ENCODE measurements around the gene OSBPL2.

The OSBPL2 gene

DNA sequence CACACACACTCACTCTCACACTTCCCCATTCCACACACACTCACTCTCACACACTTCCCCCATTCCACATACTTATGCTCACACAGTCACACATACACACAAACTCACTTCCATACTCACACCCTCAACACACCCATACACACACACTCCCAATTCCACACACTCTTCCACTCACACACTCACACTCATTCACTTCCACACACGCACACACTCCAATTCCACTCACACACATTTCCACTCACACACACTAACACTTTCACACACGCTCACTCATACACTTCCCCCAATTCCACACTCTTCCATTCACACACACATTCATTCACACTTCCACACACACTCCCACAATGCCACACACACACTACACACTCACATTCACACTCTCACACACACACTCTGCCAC, 8.0 kb upstream of the OSBPL2 start:
- no peak overlapping the region for H3K4me3 ChIP-seq (ENCODE audit: low read length in 2 of 2)

DNA sequence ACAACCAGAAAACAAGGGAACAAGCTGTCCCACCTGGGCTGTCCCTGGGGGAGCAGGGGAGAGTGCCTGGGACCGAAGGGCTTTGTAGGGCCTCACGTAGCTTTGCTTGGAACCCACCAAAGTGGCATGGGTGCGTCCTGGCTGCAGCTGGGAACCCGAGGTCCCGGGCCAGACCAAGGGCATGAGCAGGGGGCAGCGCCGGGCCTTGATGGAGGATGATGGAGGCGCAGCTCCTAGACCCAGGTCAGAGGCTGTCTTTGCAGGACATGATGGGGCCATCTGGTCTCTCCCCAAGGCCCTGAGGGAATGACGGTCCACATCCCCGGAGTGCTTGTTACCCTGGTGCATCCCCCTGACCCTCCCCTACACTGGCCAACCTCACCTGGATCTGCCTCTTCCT, 7.6 kb upstream of the OSBPL2 start:
- no peak overlapping the region for H3K9ac ChIP-seq (ENCODE audit: low read length in 2 of 2)
- H3K27me3 ChIP-seq (ENCODE audit: control insufficient read depth in 1 of 2, insufficient read depth in 2 of 2, low read length in 2 of 2), result peaks cover 33 to 38% of the 10 kb centered on the region in 2 donors
- no peaks in the 10 kb centered on the region for H3K9me3 ChIP-seq (ENCODE audit: control insufficient read depth in 2 of 2, low read length in 2 of 2)
- no peak overlapping the region for H3K27ac ChIP-seq (ENCODE audit: low read length)
- no peaks in the 10 kb centered on the region for H3K36me3 ChIP-seq (ENCODE audit: control insufficient read depth in 2 of 2, insufficient read depth in 2 of 2, low read length in 2 of 2)
- H3K4me3 ChIP-seq (ENCODE audit: low read length in 2 of 2), result no peak overlapping the region
- peaks cover 3% of the 10 kb centered on the region for H3K4me1 ChIP-seq (ENCODE audit: control insufficient read depth, insufficient read depth, low read length)

More for the DNA sequence above, 8.0 kb upstream of the OSBPL2 start:
- Histone ChIP-seq H3K27me3 (ENCODE audit: control insufficient read depth in 1 of 2, insufficient read depth in 2 of 2, low read length in 2 of 2) (peaks cover 35 to 41% of the 10 kb centered on the region in 2 donors), H3K4me1 (ENCODE audit: control insufficient read depth, insufficient read depth, low read length) (peaks cover 1% of the 10 kb centered on the region), H3K36me3 (ENCODE audit: control insufficient read depth in 2 of 2, insufficient read depth in 2 of 2, low read length in 2 of 2) (no peaks in the 10 kb centered on the region), H3K27ac (ENCODE audit: low read length) (no peak overlapping the region), H3K9me3 (ENCODE audit: control insufficient read depth in 2 of 2, low read length in 2 of 2) (no peaks in the 10 kb centered on the region), H3K9ac (ENCODE audit: low read length in 2 of 2) (no peak overlapping the region)

GRCh38 chr20:62231292-62231691, 7.0 kb upstream of the OSBPL2 start:
- H3K27ac ChIP-seq (ENCODE audit: low read length), result no peak overlapping the region
- no peaks in the 10 kb centered on the region for H3K36me3 ChIP-seq (ENCODE audit: control insufficient read depth in 2 of 2, insufficient read depth in 2 of 2, low read length in 2 of 2)
- H3K9me3 ChIP-seq (ENCODE audit: control insufficient read depth in 2 of 2, low read length in 2 of 2), result no peaks in the 10 kb centered on the region
- peaks cover 29 to 34% of the 10 kb centered on the region in 2 donors for H3K27me3 ChIP-seq (ENCODE audit: control insufficient read depth in 1 of 2, insufficient read depth in 2 of 2, low read length in 2 of 2)
- no peak overlapping the region for H3K9ac ChIP-seq (ENCODE audit: low read length in 2 of 2)
- H3K4me1 ChIP-seq (ENCODE audit: control insufficient read depth, insufficient read depth, low read length), result peaks cover 3% of the 10 kb centered on the region
- H3K4me3 ChIP-seq (ENCODE audit: low read length in 2 of 2), result no peak overlapping the region

DNA sequence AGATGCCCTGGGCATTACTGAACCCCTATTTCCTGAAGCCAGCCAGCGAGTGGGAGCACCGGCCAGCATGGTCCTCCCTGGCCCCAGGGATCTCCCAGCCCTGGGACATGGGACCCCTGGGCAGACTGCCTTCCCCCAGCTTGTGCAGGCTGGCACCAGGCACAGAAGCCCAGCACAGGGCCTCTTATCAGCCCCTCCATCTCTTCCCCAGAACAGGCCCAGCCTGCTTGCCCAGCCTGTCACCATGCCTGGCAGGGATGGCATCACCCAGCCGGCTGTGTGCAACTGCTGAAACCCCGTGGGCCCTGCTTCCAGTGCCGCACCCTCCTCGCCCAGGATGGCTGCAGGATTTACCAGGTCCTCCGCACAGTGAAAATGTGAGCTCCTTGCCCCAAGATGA, 6.1 kb upstream of the OSBPL2 start:
- H3K36me3 ChIP-seq (ENCODE audit: control insufficient read depth in 2 of 2, insufficient read depth in 2 of 2, low read length in 2 of 2), result no peaks in the 10 kb centered on the region
- no peaks in the 10 kb centered on the region for H3K9me3 ChIP-seq (ENCODE audit: control insufficient read depth in 2 of 2, low read length in 2 of 2)
- H3K4me3 ChIP-seq (ENCODE audit: low read length in 2 of 2), result no peak overlapping the region
- peaks cover 3% of the 10 kb centered on the region for H3K4me1 ChIP-seq (ENCODE audit: control insufficient read depth, insufficient read depth, low read length)
- no peak overlapping the region for H3K9ac ChIP-seq (ENCODE audit: low read length in 2 of 2)
- peaks cover 29 to 34% of the 10 kb centered on the region in 2 donors for H3K27me3 ChIP-seq (ENCODE audit: control insufficient read depth in 1 of 2, insufficient read depth in 2 of 2, low read length in 2 of 2)
- no peak overlapping the region for H3K27ac ChIP-seq (ENCODE audit: low read length)

GRCh38 chr20:62232770-62233645, 5.3 kb upstream of the OSBPL2 start:
- peaks cover 10% of the 10 kb centered on the region for H3K4me1 ChIP-seq (ENCODE audit: control insufficient read depth, insufficient read depth, low read length)
- H3K27ac ChIP-seq (ENCODE audit: low read length), result no peak overlapping the region
- H3K27me3 ChIP-seq (ENCODE audit: control insufficient read depth in 1 of 2, insufficient read depth in 2 of 2, low read length in 2 of 2), result peaks cover 25 to 34% of the 10 kb centered on the region in 2 donors

GRCh38 chr20:62233684-62234083, 4.6 kb upstream of the OSBPL2 start:
- H3K4me1 ChIP-seq (ENCODE audit: control insufficient read depth, insufficient read depth, low read length), result peaks cover 10% of the 10 kb centered on the region
- peaks cover 20 to 30% of the 10 kb centered on the region in 2 donors for H3K27me3 ChIP-seq (ENCODE audit: control insufficient read depth in 1 of 2, insufficient read depth in 2 of 2, low read length in 2 of 2)
- H3K36me3 ChIP-seq (ENCODE audit: control insufficient read depth in 2 of 2, insufficient read depth in 2 of 2, low read length in 2 of 2), result no peaks in the 10 kb centered on the region
- H3K9me3 ChIP-seq (ENCODE audit: control insufficient read depth in 2 of 2, low read length in 2 of 2), result no peaks in the 10 kb centered on the region
- no peak overlapping the region for H3K27ac ChIP-seq (ENCODE audit: low read length)
- H3K9ac ChIP-seq (ENCODE audit: low read length in 2 of 2), result no peak overlapping the region
- no peak overlapping the region for H3K4me3 ChIP-seq (ENCODE audit: low read length in 2 of 2)

More at GRCh38 chr20:62232770-62233645, 5.3 kb upstream of the OSBPL2 start:
- Histone ChIP-seq H3K9ac (ENCODE audit: low read length in 2 of 2) (no peak overlapping the region), H3K4me3 (ENCODE audit: low read length in 2 of 2) (no peak overlapping the region), H3K36me3 (ENCODE audit: control insufficient read depth in 2 of 2, insufficient read depth in 2 of 2, low read length in 2 of 2) (no peaks in the 10 kb centered on the region), H3K9me3 (ENCODE audit: control insufficient read depth in 2 of 2, low read length in 2 of 2) (no peaks in the 10 kb centered on the region)

DNA sequence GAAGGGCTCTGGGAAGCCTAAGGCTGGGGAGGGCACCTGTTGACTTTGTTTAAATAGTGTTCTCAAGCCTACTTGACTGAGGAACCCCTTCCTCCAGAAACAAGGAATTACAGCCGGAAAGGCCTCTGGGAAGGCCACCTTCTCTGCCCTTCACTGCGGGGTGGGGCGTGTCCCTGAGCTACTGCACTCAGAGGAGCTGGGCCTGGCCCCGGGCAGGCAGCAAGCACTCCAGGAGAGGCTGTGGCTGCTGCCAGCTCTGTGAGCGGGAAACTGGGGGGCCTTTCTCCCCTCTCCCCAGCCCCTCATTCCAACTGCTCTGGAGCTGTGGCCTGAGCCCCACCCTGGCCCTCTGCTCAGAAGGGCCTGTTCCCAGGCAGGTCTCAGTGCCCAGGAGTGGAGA, 4.0 kb upstream of the OSBPL2 start:
- Histone ChIP-seq H3K27me3 (ENCODE audit: control insufficient read depth in 1 of 2, insufficient read depth in 2 of 2, low read length in 2 of 2) (peaks cover 18 to 27% of the 10 kb centered on the region in 2 donors), H3K9ac (ENCODE audit: low read length in 2 of 2) (no peak overlapping the region), H3K9me3 (ENCODE audit: control insufficient read depth in 2 of 2, low read length in 2 of 2) (no peaks in the 10 kb centered on the region), H3K4me1 (ENCODE audit: control insufficient read depth, insufficient read depth, low read length) (peaks cover 12% of the 10 kb centered on the region), H3K27ac (ENCODE audit: low read length) (no peak overlapping the region), H3K4me3 (ENCODE audit: low read length in 2 of 2) (no peak overlapping the region), H3K36me3 (ENCODE audit: control insufficient read depth in 2 of 2, insufficient read depth in 2 of 2, low read length in 2 of 2) (no peaks in the 10 kb centered on the region)

GRCh38 chr20:62235001-62235776, 3.1 kb upstream of the OSBPL2 start:
- no peak overlapping the region for H3K9ac ChIP-seq (ENCODE audit: low read length in 2 of 2)
- H3K27me3 ChIP-seq (ENCODE audit: control insufficient read depth in 1 of 2, insufficient read depth in 2 of 2, low read length in 2 of 2), result peaks cover 18 to 27% of the 10 kb centered on the region in 2 donors
- H3K4me3 ChIP-seq (ENCODE audit: low read length in 2 of 2), result no peak overlapping the region
- H3K4me1 ChIP-seq (ENCODE audit: control insufficient read depth, insufficient read depth, low read length), result peaks cover 21% of the 10 kb centered on the region
- no peaks in the 10 kb centered on the region for H3K9me3 ChIP-seq (ENCODE audit: control insufficient read depth in 2 of 2, low read length in 2 of 2)
- no peaks in the 10 kb centered on the region for H3K36me3 ChIP-seq (ENCODE audit: control insufficient read depth in 2 of 2, insufficient read depth in 2 of 2, low read length in 2 of 2)
- no peak overlapping the region for H3K27ac ChIP-seq (ENCODE audit: low read length)

GRCh38 chr20:62235777-62236157, 2.6 kb upstream of the OSBPL2 start:
- Histone ChIP-seq H3K9ac (ENCODE audit: low read length in 2 of 2) (no peak overlapping the region), H3K27me3 (ENCODE audit: control insufficient read depth in 1 of 2, insufficient read depth in 2 of 2, low read length in 2 of 2) (peaks cover 16 to 23% of the 10 kb centered on the region in 2 donors), H3K4me3 (ENCODE audit: low read length in 2 of 2) (no peak overlapping the region), H3K4me1 (ENCODE audit: control insufficient read depth, insufficient read depth, low read length) (peaks cover 22% of the 10 kb centered on the region), H3K36me3 (ENCODE audit: control insufficient read depth in 2 of 2, insufficient read depth in 2 of 2, low read length in 2 of 2) (no peaks in the 10 kb centered on the region), H3K9me3 (ENCODE audit: control insufficient read depth in 2 of 2, low read length in 2 of 2) (no peaks in the 10 kb centered on the region), H3K27ac (ENCODE audit: low read length) (no peak overlapping the region)

GRCh38 chr20:62236200-62236599, 2.1 kb upstream of the OSBPL2 start:
- no peaks in the 10 kb centered on the region for H3K36me3 ChIP-seq (ENCODE audit: control insufficient read depth in 2 of 2, insufficient read depth in 2 of 2, low read length in 2 of 2)
- H3K27me3 ChIP-seq (ENCODE audit: control insufficient read depth in 1 of 2, insufficient read depth in 2 of 2, low read length in 2 of 2), result peaks cover 15 to 19% of the 10 kb centered on the region in 2 donors
- H3K27ac ChIP-seq (ENCODE audit: low read length), result no peak overlapping the region
- peaks cover 22% of the 10 kb centered on the region for H3K4me1 ChIP-seq (ENCODE audit: control insufficient read depth, insufficient read depth, low read length)
- H3K9me3 ChIP-seq (ENCODE audit: control insufficient read depth in 2 of 2, low read length in 2 of 2), result no peaks in the 10 kb centered on the region
- no peak overlapping the region for H3K4me3 ChIP-seq (ENCODE audit: low read length in 2 of 2)
- H3K9ac ChIP-seq (ENCODE audit: low read length in 2 of 2), result no peak overlapping the region

All from stomach smooth muscle (tissue), 2 donors.